Measurements from ENCODE around the gene CACNA1S. TPM values are rescaled to one million over a fixed set of nuclear protein-coding genes. Genes with fewer than 3 reads are reported as not detected.

Gene CACNA1S
- total and polyA plus RNA-seq, 2 of the 13 experiments (the other 11 are each of a cell fraction or from before 2014, with no cell fraction given): not detected

GRCh38 chr1:201004154-201004553 is 108.1 kb downstream of the CACNA1S start:
- Histone ChIP-seq H3K27me3 (ENCODE audit: control insufficient read depth in 1 of 2, insufficient read depth in 2 of 2, low read length in 2 of 2) (no peaks in the 10 kb centered on the region), H3K4me1 (ENCODE audit: insufficient read depth, low read length) (no peaks in the 10 kb centered on the region), H3K27ac (ENCODE audit: extremely low read length, insufficient read depth, low read length) (no peak overlapping the region), H2AFZ (ENCODE audit: low read length) (no peak overlapping the region), H4K20me1 (ENCODE audit: insufficient read depth, low read length) (no peaks in the 10 kb centered on the region), H3K79me2 (ENCODE audit: insufficient read depth, low read length) (no peaks in the 10 kb centered on the region), H3K9ac (ENCODE audit: insufficient read depth, low read depth, low read length) (no peak overlapping the region), H3K4me2 (ENCODE audit: low read depth, low read length) (no peak overlapping the region), H3K36me3 (replicated peaks in 1 of 2; ENCODE audit: control insufficient read depth in 1 of 2, insufficient read depth in 2 of 2, low read length in 2 of 2) (no peaks in the 10 kb centered on the region), H3K4me3 (replicated peaks in 1 of 3; ENCODE audit: insufficient read depth in 1 of 3, low read depth in 2 of 3, low read length in 3 of 3) (no peak overlapping the region), H3K9me3 (ENCODE audit: low read length) (no peaks in the 10 kb centered on the region)
- ATAC-seq (no peak), FAIRE-seq (no peak), DNase-seq (ENCODE audit: low spot score) (no peak)
- BruUV-seq (replicated peaks): no TSS peak
- WGBS (ENCODE audit: low lambda C conversion rate): 83% methylated on average over 2 of the region's 6 CpGs
- intact Hi-C loops (cut with micrococcal nuclease; ENCODE audit: unreplicated experiment) (no loop called here), in situ Hi-C loops (cut with HindIII; ENCODE audit: extremely low pct_ligation_motif_present, low pct_unique_long_range_greater_than_20kb) (no loop called here)
- POLR2A ChIA-PET: no interaction called here
- CTCF ChIA-PET (ENCODE audit: low intra/inter-chr PET ratio, low total read pairs): no interaction called here
- TF ChIP-seq NKX3-1 (CRISPR knock-in tag; IDR thresholded peaks at IDR 0.05) (no peak), ZNF577 (CRISPR knock-in tag; IDR thresholded peaks at IDR 0.05; ENCODE audit: borderline replicate concordance, low read depth) (no peak), SIX1 (CRISPR knock-in tag; IDR thresholded peaks at IDR 0.05; ENCODE audit: borderline replicate concordance) (no peak), ZNF205 (CRISPR knock-in tag; IDR thresholded peaks at IDR 0.05) (no peak), SYNCRIP (IDR thresholded peaks at IDR 0.05; ENCODE audit: insufficient read depth, low read depth, low read length) (no peak), ZNF33B (CRISPR knock-in tag; IDR thresholded peaks at IDR 0.05) (no peak), ZBTB39 (CRISPR knock-in tag; IDR thresholded peaks at IDR 0.05) (no peak), MEIS1 (CRISPR knock-in tag; IDR thresholded peaks at IDR 0.05; ENCODE audit: borderline replicate concordance) (no peak), PCBP1 (IDR thresholded peaks at IDR 0.05; ENCODE audit: borderline replicate concordance, low read depth, low read length) (no peak), USF2 (IDR thresholded peaks at IDR 0.05; ENCODE audit: low read depth, low read length) (no peak), USF2 (CRISPR knock-in tag; IDR thresholded peaks at IDR 0.05; ENCODE audit: borderline replicate concordance) (no peak), FOXO4 (CRISPR knock-in tag; conservative IDR thresholded peaks at IDR 0.05) (no peak), ZZZ3 (CRISPR knock-in tag; IDR thresholded peaks at IDR 0.05; ENCODE audit: borderline replicate concordance) (no peak), MTF2 (CRISPR knock-in tag; IDR thresholded peaks at IDR 0.05; ENCODE audit: borderline replicate concordance) (no peak), ZFX (CRISPR knock-in tag; IDR thresholded peaks at IDR 0.05; ENCODE audit: low read depth) (no peak), PRDM10 (CRISPR knock-in tag; IDR thresholded peaks at IDR 0.05; ENCODE audit: low read depth) (no peak), ZNF12 (CRISPR knock-in tag; IDR thresholded peaks at IDR 0.05) (no peak)
